ENCODE results near the gene LDLRAD3.

LDLRAD3 gene

DNA sequence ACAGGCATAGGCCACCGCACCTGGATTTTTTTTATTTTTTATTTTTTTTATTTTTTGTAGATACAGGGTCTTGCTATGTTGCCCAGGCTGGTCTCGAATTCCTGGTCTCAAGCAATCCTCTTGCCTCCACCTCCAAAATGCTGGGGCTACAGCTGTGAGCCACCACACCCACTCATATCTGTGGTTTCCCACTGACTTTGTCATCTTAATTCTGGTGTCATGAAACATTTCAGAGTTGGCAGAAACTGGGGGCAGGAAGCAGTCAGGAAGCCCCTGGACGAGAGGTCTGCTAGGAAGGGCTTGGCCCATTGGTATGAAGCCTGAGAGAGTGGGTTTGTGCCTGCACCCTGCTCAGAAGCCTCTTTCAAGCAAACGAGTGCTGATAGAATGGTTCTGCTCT lies 296.3 kb downstream of the LDLRAD3 start:
- DNase-seq (ENCODE audit: low read depth): no peak

DNA sequence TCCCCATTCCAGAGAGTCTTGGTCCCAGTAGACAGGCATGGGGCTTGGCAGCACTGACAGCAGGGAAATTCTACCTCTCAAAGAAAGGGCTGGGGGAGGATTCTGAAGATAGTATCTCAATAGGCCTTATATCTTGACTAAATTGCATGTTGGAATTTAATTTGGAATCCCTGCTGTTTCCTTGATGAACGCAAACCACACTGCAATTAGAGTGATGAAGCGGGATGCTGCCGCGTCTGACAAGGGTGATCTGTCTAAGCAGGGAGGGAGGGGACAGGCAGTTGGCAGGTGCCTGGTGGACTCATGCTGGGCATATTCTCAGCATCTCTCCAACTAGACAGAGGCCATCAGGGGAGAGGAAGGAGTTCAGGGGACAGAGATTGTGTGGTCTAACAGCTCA lies 296.9 kb downstream of the LDLRAD3 start:
- DNase-seq (ENCODE audit: low read depth): no peak

DNA sequence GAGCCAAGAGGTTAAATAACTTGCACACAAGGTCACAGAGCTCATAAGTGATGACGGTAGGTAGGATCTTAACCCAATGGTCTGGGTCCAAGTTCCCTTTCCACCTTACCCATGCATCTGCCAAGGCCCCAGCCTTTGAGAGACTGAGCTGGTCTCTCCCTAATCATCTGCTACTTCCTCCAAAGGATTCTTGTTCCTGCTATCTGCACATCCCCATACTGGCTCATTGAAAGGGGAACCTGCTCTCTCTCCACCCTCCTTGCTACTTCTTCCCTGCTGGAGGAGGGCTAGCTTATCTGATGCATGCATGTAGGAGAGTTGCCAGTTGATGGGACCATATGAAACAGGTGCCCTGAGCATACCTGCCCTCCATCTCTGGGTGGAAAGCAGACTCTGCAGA lies 297.6 kb downstream of the LDLRAD3 start:
- no peak for DNase-seq (ENCODE audit: low read depth)

DNA sequence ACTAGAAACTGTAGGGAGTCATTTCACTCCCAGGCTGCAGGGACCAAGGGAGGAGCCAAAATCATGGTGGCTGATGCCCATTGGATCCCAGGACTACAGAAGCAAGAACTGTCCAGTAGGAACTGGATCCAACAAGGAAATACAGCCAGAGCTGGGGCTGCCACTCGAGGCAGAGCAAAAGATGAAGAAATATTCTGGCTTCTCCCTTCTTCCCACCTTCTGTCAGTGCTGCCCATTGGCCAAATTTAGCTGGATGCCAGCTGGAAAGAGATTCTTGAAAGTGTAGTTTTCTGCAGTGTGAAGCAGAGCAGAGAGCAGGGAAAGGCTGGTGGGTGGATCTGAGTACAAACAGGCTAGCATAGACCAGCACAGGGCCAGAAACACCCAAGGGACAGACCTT lies 299.8 kb downstream of the LDLRAD3 start:
- DNase-seq (ENCODE audit: low read depth): no peak

DNA sequence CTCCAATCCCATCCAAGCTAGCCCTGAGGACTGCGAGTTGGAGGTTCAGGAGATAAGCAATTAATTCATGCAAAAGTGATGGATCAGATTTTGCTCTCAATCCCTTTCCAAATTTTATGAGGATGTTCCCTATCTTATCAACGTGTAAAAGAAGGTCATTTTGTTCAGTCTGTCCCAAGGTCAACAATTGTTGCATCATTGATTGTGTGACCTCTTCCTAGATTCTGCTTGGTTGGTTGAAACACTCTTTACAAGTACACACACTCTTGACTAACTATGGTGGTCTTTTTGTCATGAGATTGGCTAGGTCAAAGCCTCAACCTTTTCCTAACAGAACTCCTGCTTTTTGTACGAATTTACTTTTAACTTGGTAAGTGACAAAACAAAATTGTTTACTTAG lies 303.6 kb downstream of the LDLRAD3 start:
- DNase-seq (ENCODE audit: low read depth): no peak

DNA sequence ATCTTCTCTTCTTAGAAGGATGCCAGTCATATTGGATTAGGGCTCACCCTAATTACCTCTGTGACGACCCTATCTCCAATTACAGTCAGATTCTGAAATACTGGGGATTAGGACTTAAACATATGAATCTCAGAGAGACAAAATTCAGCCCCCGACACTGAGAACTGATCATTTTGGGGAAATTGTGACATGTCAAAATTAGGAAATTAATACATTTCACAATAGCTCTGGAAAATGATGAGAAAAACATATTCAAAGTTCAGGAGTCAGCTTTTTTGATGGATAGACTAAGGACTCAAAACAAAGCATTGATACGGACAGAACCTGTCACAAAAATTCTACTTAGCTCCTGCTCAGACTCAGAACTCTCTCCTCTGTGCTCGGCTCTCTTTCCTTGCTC lies 304.6 kb downstream of the LDLRAD3 start:
- DNase-seq (ENCODE audit: low read depth): no peak

DNA sequence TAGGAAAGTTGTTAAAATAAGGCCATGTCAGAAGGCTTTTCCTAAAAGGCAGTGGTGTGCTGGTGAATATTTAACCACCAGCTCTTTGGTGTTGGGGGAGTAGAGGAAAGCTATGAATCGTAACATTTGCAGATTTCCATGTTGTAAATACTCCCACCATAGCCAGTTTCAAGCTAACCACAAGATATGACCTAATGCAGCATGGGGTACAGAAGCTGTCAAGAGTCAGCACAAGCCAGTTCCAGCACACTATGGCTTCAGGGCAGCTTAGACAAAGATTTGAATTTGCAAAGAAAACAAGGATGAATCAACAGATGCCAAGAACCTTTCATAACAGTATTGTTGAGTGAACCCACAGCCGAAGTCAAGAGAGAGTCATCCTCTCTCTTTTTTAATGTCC lies 305.4 kb downstream of the LDLRAD3 start:
- DNase-seq (ENCODE audit: low read depth): no peak

DNA sequence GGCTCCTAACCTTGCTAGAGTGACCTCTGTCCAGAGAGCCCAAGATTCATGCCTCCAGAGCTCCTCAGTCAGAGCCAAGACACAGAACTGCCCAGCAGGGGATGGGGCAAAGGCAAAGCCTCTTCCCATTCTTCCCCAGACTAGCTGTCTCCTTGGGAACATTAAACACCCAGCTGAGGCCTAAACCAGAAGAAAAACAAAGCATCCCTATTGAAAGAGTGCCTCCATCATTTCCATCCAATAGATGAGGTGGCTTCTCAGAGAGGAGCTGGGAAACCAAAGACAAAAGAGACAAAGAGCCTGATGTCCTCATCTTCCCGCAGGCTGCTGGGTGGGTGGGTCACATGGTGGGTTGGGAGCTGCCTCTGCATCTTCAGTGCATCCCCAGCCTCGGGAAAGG lies 308.0 kb downstream of the LDLRAD3 start:
- no peak for DNase-seq (ENCODE audit: low read depth)

DNA sequence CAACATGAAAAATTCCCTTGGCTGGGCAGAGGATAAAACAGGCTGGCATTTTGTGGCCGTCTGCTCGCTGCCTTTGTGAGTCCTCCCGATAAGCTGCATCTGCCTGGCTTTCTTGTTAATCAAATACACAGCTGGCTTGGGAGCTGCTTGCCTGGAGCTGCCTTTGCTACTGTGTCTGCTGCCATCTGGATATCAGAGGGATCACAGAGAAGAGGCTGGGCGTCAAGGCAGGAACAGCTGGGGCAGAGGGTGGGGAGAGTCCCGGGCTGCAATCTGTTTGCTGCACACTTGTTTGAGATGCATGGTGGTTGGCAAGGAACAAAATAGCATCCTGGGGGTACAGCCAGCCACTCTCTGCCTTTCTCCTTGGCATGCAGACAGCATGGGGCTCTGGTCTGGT lies 309.4 kb downstream of the LDLRAD3 start:
- no peak for DNase-seq (ENCODE audit: low read depth)

DNA sequence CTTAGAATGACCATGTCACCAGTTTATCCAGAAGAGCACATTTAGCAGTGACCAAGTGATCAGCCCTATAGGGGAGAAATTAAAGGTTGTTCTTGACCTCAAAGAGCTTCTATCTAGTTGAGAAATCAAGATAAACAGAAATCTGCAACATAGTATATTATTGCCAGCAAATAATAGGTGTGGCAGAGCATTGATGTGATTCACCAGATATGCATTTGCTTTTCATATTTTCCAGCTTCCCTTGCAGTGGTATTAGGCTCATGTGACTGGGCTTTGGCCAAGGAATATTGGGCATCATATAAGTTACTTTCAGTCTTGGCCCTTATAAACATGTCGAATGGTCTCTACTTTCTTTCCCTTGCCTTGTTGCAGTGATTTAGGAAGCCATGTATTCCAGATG lies 310.9 kb downstream of the LDLRAD3 start:
- no peak for DNase-seq (ENCODE audit: low read depth)

DNA sequence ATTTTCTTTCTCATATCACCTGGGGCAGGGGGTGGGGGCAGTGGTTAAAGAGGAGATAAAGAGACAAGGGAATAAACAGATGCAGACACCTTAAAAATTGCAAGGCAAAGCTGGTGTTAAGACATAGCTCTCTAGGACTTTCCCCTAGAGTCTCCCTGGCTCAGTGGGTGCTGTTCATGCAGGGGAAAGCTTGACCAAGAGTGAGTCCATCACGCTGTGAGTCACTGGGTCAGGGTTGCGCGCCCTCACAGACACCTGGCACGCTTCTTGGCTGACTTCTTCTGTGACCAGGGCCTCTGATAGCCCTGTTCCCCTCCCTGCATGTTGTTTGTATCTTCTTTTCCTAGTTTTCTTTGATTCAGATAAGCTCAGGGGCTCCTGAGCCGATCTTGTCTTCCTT lies 313.5 kb downstream of the LDLRAD3 start:
- no peak for DNase-seq (ENCODE audit: low read depth)

DNA sequence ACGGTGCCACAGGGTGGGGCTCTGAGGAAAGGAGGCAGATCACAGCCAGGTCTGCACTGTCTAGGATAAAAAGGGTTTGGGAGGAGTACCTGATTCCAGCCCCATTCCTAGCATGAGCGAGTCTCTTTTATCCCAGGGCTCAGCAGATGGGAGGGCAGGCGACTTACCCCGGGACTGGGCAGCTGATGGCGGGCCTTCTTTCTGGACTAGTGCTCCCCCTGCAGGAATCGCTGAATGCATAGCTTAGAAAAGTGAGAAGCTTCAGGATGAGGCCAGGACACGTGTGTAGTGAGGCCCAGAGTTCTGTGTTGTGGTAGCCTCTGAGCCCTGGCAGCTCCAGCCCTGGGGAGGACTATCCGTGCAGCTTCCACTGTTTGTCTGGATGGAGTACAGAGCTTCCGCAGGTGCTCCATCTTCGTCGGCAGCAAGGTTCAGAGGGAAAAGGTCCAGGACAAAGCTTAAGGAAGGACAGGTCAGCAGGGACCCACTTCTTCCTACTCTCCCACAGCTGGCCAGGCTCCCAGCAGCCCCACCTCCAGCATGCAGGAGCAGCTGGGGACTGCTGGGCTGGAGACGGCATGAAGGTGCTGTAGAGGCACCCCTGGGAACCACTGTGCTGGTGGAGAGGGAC lies 315.0 kb downstream of the LDLRAD3 start:
- DNase-seq (ENCODE audit: low read depth): no peak

DNA sequence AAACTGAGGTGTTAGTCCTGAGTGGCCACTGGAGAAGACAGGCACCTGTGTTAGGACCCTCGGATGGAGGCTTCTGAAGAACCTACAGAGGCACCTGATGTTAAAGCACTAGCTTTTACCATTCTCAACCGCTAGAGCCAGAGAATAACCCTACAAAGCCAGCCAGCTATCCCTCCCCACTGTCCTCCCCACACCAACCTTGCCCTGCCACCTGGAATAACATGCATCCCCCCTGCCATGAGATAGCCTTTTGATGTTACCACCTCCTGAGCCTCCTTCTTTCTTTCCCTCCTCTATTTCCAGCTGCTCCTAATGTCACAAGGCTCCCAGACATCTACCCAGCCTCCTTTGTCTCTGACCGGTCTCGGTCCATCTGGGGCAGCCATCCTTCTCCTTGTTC lies 317.2 kb downstream of the LDLRAD3 start:
- no peak for DNase-seq (ENCODE audit: low read depth)

DNA sequence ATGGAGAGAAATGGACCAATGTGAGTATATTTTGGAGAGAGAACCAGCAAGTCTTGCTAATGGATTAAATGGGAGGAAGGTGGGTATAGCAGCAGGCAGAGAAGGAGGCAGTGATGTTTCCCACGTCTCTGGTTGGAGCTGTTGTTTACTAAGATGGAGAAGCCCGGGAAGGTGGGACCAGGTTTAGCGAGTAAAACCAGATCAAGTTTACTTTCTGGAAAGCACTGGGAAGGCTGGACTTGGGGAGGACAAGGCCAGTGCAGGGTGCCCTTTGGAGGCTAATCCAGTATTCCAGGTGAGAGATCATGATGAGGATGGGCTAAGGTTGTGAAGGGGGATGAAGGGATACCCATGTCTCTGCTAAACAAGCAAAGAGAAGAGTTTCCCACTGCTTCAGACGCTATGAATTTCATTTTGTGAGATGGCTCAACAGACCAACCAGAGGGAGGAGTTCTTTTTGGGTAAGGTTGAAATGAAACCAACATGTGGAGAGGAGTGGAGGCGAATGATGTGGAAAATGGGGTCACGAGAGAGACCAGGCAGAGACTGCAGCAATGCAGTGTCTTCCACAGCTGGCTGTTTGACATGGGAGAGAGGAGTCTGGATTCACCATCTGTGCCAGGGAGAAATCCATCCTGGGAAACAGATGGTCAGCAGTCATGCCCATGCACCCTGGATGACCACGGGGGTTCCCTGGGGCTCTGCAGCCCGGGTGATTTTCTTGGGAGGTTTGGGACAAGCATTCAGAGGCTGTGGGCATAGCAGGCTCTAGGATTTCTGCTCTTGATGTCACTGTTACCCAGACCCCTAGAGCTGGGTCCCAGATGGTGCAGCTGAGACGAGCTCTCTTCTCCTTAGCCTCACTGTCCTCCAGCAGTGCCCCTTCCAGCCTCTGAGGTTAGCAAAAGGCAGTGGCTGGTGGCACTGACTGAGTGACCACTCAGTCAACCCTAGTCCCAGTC lies 320.4 kb downstream of the LDLRAD3 start:
- no peak for DNase-seq (ENCODE audit: low read depth)

DNA sequence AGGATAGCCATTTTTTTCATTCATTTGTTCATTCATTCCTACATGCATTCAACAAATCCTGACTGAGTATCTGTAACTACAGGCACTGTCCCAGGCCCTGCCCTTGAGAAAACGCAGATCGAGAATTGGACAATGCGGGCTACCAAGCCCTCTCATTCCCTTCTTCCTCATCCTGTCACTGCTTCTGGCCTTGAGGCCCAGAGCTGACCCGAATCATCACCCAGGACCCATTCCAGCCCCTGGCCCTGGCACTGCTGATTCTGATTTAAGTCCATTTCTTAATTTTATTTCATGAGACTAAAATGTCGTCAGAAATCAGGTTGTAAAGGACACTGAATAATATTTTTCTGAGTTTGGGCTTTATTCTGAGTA lies 321.1 kb downstream of the LDLRAD3 start:
- no peak for DNase-seq (ENCODE audit: low read depth)

DNA sequence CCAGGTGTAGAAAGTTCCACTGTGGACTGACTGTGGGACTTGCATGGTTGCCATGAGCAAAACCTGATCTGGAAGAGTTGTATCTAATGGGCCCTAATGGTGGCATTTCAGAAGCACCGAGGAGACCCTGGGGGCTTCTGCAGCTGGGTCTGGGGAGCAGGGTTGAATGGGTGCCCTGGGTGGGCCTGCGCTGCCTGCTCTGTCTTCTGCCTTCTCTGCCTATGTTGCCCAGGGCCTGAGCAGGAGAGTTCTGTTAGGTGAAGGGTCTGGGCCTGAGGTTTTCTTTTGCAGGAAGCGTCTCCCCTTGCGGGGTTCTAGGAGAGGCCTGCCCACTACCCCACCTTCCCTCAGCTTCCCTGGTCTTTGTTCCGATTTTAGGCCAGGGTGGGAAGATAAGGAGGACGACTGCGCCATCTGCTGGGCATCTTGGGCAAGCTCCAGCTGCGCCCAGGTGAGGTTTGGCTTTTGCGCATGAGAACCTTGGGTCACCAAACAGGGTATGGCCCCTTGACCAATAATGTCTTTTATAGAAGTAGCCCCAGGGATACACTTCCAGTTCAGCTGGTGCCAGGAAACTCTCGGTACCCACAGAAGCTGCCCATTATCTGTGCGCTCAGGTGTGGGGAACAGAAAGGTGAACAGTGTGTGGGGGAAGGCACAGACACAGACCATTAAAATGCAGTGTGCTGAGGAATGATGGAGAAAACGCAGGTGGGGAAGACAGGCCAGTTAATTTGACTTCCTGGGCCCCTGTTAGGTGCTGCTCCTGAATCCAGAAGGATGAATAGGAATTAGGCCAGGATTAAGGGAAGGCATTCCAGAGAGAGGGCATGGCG lies 322.1 kb downstream of the LDLRAD3 start:
- DNase-seq (ENCODE audit: low read depth): peak; percentile 46

DNA sequence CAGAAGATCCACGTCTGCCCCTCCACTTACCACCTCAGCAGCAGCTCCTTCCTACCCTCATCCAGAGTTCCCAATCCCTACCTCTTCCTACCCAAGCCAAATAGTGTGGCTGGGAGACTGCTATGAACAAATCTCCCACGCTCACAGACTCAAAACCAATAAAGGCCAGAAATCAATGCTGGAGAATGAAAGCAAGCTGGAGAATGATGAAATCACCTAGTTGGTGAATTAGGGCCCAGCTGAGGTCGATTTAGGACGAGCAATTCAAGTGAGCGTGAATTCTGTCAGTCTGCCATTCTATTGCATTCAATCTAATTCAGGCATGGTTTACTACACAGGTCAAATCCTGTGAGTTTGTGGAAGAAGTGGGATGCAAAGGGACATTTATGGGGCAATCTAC lies 322.9 kb downstream of the LDLRAD3 start:
- DNase-seq (ENCODE audit: low read depth): no peak

DNA sequence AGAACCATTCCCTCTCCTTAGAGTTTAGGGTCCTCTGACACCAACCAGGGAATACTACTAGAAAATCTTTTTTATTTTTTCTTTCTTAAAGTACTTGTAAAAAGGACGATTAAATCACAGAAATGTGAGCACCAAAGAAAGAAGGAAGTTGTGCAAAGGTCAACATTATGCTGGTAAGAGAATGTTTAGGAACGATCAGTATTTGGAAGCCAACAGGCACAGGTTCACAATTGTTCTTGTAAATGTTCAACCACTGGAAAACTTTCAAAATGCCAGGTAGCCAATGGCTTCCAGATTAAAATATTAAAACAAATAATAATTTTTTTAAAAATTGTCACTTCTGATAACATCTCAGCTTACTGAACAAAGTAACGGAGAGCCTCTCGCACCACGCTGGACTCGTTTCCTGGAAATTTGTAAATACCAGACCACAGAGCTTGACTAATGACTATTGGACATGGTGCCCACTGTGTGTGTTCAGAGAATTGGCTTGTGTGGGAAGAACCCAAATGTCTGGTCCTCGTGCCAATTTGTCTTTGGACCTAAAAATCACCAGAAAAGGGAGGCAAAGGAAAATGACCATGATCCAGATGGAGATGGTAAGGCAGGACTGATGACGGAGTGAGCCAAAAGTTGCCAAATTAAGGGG lies 324.6 kb downstream of the LDLRAD3 start:
- no peak for DNase-seq (ENCODE audit: low read depth)

DNA sequence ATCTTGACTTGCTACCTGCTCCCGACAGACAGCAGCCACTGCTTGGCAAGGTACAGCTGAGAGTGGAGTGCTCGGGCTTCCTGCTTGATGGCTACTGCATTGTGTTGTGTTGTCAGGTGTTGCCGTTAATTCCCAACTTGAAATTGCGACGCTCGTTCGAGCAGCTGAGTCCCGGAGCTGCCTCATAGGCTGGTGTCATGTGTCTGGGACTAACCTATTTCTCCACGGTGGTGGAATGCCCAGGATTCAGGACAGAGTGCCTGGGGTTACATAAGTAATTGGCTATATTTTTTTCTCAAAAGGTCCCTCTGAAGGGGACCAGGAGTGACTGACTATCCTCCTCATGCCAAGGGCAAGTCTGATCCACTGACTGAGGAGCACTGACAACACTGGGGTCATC lies 326.8 kb downstream of the LDLRAD3 start:
- no peak for DNase-seq (ENCODE audit: low read depth)

DNA sequence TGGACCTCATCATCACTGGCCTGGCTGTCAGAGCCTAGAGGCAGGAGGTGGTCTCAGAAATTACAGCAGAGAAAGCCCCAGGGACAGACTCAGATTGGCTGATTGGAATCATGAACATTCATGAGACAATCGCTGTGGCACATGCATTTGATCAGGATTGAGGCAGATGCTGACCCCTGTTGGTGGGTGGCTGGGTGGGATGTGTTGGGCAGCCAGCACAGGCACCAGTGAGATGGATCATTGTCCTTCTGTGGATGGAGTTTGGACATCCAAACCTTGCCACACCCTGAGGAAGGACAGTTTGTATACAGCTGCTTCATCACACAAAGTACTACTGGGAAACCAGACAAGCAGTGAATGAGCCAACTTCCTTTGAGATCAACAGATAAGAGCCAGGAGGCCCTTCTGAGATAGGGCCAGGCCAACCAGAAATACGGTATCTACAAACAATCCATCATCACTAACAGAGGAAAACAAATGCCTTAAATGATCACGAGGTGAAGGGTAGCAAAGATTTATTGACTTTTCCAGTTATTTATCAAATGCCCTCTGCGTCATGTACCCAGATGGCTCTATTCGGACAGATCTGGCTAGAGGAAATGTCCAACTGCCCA lies 328.0 kb downstream of the LDLRAD3 start:
- DNase-seq (ENCODE audit: low read depth): no peak

DNA sequence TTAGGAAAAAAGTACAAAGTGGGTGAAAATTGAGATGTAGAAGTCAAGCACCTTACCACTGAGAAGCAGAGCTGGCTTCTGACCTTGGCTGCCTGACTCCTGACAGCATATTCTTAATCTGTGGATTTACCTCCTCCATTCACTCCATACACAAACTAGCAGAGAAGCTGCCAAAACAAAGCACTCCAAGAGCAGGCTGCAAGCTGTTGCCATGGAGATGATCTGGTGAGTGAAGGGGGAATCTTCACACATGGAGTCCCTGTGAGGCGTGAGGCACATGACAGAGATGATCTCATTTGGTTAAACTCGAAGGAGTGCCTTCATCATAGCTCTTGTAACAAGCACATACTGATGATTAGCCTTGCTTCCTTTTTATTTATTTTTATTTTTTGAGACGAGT lies 329.2 kb downstream of the LDLRAD3 start:
- no peak for DNase-seq (ENCODE audit: low read depth)

DNA sequence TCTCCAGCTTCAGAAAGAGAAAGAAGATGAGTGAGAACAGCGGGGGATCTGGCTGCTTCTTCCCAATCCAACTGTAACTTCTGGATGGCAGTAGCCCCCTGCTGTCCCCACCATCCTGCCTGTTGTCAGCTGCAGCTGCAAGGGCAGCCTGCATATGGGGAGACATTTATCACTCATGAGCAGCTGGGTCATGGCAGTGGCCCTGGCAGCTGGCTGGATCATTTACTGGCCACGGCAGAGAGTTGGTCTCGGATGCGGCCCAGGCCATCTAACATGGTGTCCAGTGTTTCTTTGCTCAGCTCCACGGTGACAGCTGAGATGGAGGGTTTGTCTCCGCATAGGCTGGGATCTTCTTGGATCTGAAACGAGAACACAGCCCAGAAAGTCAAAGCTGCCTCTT lies 330.6 kb downstream of the LDLRAD3 start:
- DNase-seq (ENCODE audit: low read depth): no peak

Data from activated T-cell treated with anti-CD3 and anti-CD28 coated beads for 1 hour (primary cell).